ENCODE results near the gene HOXB3. TPM values are rescaled to one million over a fixed set of nuclear protein-coding genes. Genes with fewer than 3 reads are reported as not detected.
A peak's percentile ranks its signal among the peaks of the same experiment; 100 is the strongest.

Gene HOXB3
- polyA plus RNA-seq, 1 of the 3 experiments (the other 2 are of a cell fraction), result 0.46 TPM

DNA sequence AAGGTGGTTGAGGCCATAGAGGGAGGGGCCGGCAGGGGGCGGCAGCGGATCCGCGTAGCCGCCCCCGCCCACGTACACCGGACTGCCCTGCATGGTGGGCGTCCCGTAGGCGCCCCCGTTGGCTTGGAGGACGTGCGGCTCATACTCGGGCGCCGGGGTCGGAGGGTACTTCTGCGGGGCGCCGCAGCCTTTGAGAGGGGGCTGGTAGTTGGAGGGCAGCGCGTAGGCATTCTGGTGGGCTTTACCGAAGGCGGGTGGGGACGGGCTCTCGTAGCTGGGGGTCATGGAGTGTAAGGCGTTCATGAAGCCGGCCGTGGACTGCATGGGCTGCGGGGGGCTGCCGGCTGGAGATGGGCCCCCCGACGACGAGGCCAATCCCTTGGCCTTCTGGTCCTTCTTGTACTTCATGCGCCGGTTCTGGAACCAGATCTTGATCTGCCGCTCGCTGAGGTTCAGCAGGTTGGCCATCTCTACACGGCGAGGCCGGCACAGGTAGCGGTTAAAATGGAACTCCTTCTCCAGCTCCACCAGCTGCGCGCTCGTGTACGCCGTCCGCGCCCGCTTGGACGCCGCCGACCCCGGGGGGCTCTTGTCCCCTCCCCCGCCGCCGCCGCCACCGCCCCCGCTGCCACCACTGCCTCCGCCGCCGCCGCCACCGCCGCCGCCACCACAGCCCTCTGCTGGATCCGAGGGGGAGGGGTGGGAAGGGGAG, 39.4 kb downstream of the HOXB3 start:
- no peak for DNase-seq
- WGBS (ENCODE audit: low lambda C conversion rate), result 18% methylated on average over 50 of the region's 70 CpGs
- H3K9me3 ChIP-seq, result no peaks in the 10 kb centered on the region
- no peak overlapping the region for H3K4me3 ChIP-seq (ENCODE audit: low read depth in 2 of 2, low read length in 1 of 2)
- H3K4me1 ChIP-seq (ENCODE audit: control insufficient read depth in 1 of 2, insufficient read depth in 2 of 2, low read depth in 1 of 2, low read length in 1 of 2), result no peaks in the 10 kb centered on the region
- no peak overlapping the region for H3K9ac ChIP-seq
- H3K9me2 ChIP-seq, result no peaks in the 10 kb centered on the region
- no peaks in the 10 kb centered on the region; the same call in 1 of the 2 replicates for H4K20me1 ChIP-seq (ENCODE audit: insufficient read depth)
- no peak overlapping the region for H3K4me2 ChIP-seq
- ChIA-PET POLR2A (no interaction called here), CTCF (interaction anchor here (0.7 to 0.8 kb wide), 2 partner anchors 9 to 17 kb away, joined by 3 read pairs; no protein-coding TSS in a partner anchor)
- peaks cover 93% of the 10 kb centered on the region for H3K27me3 ChIP-seq (ENCODE audit: insufficient read depth)
- H3K36me3 ChIP-seq (replicated peaks in 1 of 2; ENCODE audit: control insufficient read depth in 1 of 2, insufficient read depth in 2 of 2, low read length in 1 of 2), result no peaks in the 10 kb centered on the region
- H3K27ac ChIP-seq (ENCODE audit: low read depth in 2 of 2, low read length in 1 of 2), result no peak overlapping the region
- no peak overlapping the region for H2AFZ ChIP-seq (ENCODE audit: low read depth)
- TF ChIP-seq, protein P1, sequence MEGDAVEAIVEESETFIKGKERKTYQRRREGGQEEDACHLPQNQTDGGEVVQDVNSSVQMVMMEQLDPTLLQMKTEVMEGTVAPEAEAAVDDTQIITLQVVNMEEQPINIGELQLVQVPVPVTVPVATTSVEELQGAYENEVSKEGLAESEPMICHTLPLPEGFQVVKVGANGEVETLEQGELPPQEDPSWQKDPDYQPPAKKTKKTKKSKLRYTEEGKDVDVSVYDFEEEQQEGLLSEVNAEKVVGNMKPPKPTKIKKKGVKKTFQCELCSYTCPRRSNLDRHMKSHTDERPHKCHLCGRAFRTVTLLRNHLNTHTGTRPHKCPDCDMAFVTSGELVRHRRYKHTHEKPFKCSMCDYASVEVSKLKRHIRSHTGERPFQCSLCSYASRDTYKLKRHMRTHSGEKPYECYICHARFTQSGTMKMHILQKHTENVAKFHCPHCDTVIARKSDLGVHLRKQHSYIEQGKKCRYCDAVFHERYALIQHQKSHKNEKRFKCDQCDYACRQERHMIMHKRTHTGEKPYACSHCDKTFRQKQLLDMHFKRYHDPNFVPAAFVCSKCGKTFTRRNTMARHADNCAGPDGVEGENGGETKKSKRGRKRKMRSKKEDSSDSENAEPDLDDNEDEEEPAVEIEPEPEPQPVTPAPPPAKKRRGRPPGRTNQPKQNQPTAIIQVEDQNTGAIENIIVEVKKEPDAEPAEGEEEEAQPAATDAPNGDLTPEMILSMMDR (IDR thresholded peaks at IDR 0.05), result 0 out of 2 replicates have a peak, but pooled peaks have one; percentile 24
- TF ChIP-seq TCF12 (IDR thresholded peaks at IDR 0.05), result no peak
- no peaks in the 10 kb centered on the region for H3K79me2 ChIP-seq (ENCODE audit: insufficient read depth)
- H3F3A ChIP-seq (replicated peaks; ENCODE audit: insufficient read depth), result peaks cover 4% of the 10 kb centered on the region

DNA sequence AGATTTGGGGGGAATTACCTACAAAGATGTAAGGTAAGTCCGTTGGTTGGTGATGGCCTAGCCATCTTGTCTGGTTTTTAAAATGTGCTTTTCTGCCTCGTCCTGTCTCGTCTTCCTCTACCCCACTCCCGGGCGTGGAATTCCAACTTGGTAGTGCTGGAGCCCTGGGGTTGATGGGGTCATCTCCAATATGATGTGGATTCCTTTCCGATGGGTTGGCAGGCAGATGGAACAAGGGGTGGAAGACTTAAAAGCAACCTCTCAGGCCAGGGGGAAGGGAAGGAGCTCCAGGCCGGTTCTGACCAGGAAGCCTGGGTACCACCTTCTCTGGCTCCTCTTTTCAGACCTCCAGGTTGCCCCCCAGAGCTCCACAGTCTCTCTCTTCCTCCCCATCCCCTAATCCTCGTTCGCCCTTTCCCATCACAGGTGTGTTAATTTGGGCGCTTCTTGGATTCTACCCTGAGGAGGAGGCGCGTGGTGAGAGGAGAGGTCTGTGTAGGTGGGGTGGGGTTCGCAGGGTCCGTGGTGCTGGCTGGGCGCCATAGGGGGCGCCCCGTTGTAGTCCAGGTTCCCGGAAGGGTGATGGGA, 40.0 kb downstream of the HOXB3 start:
- ChIA-PET CTCF (interaction anchor here (1.6 kb wide), 1 partner anchor 93 kb away, joined by 4 read pairs; no protein-coding TSS in a partner anchor), POLR2A (no interaction called here)
- H3K79me2 ChIP-seq (ENCODE audit: insufficient read depth), result no peaks in the 10 kb centered on the region
- no peak overlapping the region for H3K27ac ChIP-seq (ENCODE audit: low read depth in 2 of 2, low read length in 1 of 2)
- no peaks in the 10 kb centered on the region for H3K9me2 ChIP-seq
- DNase-seq, result no peak
- no peak overlapping the region for H3K4me2 ChIP-seq
- H3K9me3 ChIP-seq, result no peaks in the 10 kb centered on the region
- no peaks in the 10 kb centered on the region; the same call in 1 of the 2 replicates for H4K20me1 ChIP-seq (ENCODE audit: insufficient read depth)
- peaks cover 4% of the 10 kb centered on the region for H3F3A ChIP-seq (replicated peaks; ENCODE audit: insufficient read depth)
- H3K4me1 ChIP-seq (ENCODE audit: control insufficient read depth in 1 of 2, insufficient read depth in 2 of 2, low read depth in 1 of 2, low read length in 1 of 2), result no peaks in the 10 kb centered on the region
- no peak overlapping the region for H3K9ac ChIP-seq
- 40% methylated on average over 18 of the region's 18 CpGs for WGBS (ENCODE audit: low lambda C conversion rate)
- no peak overlapping the region for H3K4me3 ChIP-seq (ENCODE audit: low read depth in 2 of 2, low read length in 1 of 2)
- no peak overlapping the region for H2AFZ ChIP-seq (ENCODE audit: low read depth)
- no peaks in the 10 kb centered on the region for H3K36me3 ChIP-seq (replicated peaks in 1 of 2; ENCODE audit: control insufficient read depth in 1 of 2, insufficient read depth in 2 of 2, low read length in 1 of 2)
- peaks cover 95% of the 10 kb centered on the region for H3K27me3 ChIP-seq (ENCODE audit: insufficient read depth)
- TF ChIP-seq FOXJ3 (CRISPR knock-in tag; IDR thresholded peaks at IDR 0.05) (no peak), RFX5 (IDR thresholded peaks at IDR 0.05; ENCODE audit: low read length) (no peak), MXI1 (IDR thresholded peaks at IDR 0.05; ENCODE audit: low read depth, low read length) (no peak), JUND (IDR thresholded peaks at IDR 0.05) (no peak), EP300 (IDR thresholded peaks at IDR 0.05; ENCODE audit: borderline replicate concordance in 1 of 2, low read depth in 1 of 2, low read length in 1 of 2) (no peak), NRF1 (IDR thresholded peaks at IDR 0.05; ENCODE audit: low read depth, low read length) (no peak), SIN3A (IDR thresholded peaks at IDR 0.05; ENCODE audit: borderline replicate concordance, low read depth, low read length) (no peak), FOSL2 (IDR thresholded peaks at IDR 0.05; ENCODE audit: borderline replicate concordance, low read depth) (no peak), POLR2AphosphoS5 (IDR thresholded peaks at IDR 0.05; ENCODE audit: low read depth, low read length) (no peak), GATA2 (CRISPR knock-in tag; IDR thresholded peaks at IDR 0.05) (no peak)
- TF ChIP-seq, protein P1 (IDR thresholded peaks at IDR 0.05), result no peak; the same call in 1 of the 2 replicates
- TF ChIP-seq, protein P2, sequence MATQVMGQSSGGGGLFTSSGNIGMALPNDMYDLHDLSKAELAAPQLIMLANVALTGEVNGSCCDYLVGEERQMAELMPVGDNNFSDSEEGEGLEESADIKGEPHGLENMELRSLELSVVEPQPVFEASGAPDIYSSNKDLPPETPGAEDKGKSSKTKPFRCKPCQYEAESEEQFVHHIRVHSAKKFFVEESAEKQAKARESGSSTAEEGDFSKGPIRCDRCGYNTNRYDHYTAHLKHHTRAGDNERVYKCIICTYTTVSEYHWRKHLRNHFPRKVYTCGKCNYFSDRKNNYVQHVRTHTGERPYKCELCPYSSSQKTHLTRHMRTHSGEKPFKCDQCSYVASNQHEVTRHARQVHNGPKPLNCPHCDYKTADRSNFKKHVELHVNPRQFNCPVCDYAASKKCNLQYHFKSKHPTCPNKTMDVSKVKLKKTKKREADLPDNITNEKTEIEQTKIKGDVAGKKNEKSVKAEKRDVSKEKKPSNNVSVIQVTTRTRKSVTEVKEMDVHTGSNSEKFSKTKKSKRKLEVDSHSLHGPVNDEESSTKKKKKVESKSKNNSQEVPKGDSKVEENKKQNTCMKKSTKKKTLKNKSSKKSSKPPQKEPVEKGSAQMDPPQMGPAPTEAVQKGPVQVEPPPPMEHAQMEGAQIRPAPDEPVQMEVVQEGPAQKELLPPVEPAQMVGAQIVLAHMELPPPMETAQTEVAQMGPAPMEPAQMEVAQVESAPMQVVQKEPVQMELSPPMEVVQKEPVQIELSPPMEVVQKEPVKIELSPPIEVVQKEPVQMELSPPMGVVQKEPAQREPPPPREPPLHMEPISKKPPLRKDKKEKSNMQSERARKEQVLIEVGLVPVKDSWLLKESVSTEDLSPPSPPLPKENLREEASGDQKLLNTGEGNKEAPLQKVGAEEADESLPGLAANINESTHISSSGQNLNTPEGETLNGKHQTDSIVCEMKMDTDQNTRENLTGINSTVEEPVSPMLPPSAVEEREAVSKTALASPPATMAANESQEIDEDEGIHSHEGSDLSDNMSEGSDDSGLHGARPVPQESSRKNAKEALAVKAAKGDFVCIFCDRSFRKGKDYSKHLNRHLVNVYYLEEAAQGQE (IDR thresholded peaks at IDR 0.05; ENCODE audit: low read depth, low read length), result no peak
- TF ChIP-seq, protein P3, sequence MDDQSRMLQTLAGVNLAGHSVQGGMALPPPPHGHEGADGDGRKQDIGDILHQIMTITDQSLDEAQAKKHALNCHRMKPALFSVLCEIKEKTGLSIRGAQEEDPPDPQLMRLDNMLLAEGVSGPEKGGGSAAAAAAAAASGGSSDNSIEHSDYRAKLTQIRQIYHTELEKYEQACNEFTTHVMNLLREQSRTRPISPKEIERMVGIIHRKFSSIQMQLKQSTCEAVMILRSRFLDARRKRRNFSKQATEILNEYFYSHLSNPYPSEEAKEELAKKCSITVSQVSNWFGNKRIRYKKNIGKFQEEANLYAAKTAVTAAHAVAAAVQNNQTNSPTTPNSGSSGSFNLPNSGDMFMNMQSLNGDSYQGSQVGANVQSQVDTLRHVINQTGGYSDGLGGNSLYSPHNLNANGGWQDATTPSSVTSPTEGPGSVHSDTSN (IDR thresholded peaks at IDR 0.05), result no peak
- TF ChIP-seq, protein P4, sequence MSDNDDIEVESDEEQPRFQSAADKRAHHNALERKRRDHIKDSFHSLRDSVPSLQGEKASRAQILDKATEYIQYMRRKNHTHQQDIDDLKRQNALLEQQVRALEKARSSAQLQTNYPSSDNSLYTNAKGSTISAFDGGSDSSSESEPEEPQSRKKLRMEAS (IDR thresholded peaks at IDR 0.05; ENCODE audit: low read depth), result no peak
